GM23338 (cell line): ENCODE data around the gene MKRN2. TPM values are rescaled to one million over a fixed set of nuclear protein-coding genes. Genes with fewer than 3 reads are reported as not detected.

Experiments used
- ATAC-seq: fragments of 200-7000 bp; cut with Tn5 transposase; 3 replicates; pipeline ENCODE4 v1.9.1; 2020
- DNase-seq: peaks from one replicate; pipeline ENCODE4 v3.0.0-alpha.2; 2015; ENCODE audit warnings: low spot score
- H2AFZ ChIP-seq: fragments of 200-600 bp; sonication (generic); 2 replicates; pipeline ENCODE4 v1.8.0; 2016; ENCODE audit warnings: antibody characterized with exemption, mild to moderate bottlenecking, moderate library complexity
- H3F3A ChIP-seq: fragments of 200-600 bp; sonication (generic); replicated peaks from 2 replicates; pipeline ENCODE4 v1.8.0; 2017; ENCODE audit warnings: antibody characterized with exemption, mixed run types, low read depth
- H3K27ac ChIP-seq: fragments of 200-600 bp; sonication (generic); 2 replicates; pipeline ENCODE4 v1.6.1; 2016; ENCODE audit warnings: low read depth
- H3K27me3 ChIP-seq: fragments of 200-600 bp; sonication (generic); 2 replicates; pipeline ENCODE4 v1.8.0; 2016; ENCODE audit warnings: mild to moderate bottlenecking, mixed run types, moderate library complexity; ENCODE audit not compliant: insufficient read depth
- H3K36me3 ChIP-seq: fragments of 200-600 bp; sonication (generic); 2 replicates; pipeline ENCODE4 v1.8.0; 2016; ENCODE audit warnings: mild to moderate bottlenecking; ENCODE audit not compliant: insufficient read depth
- H3K4me1 ChIP-seq: fragments of 200-600 bp; sonication (generic); 2 replicates; pipeline ENCODE4 v1.8.0; 2016; ENCODE audit warnings: mild to moderate bottlenecking, moderate library complexity; ENCODE audit not compliant: insufficient read depth
- H3K4me2 ChIP-seq: fragments of 200-600 bp; sonication (generic); 2 replicates; pipeline ENCODE4 v1.7.1; 2017; ENCODE audit warnings: mixed run types
- H3K4me3 ChIP-seq: fragments of 200-600 bp; sonication (generic); 2 replicates; pipeline ENCODE4 v1.6.1; 2016; ENCODE audit warnings: mixed run types
- H3K79me2 ChIP-seq: fragments of 200-600 bp; sonication (generic); replicated peaks from 2 replicates; pipeline ENCODE4 v1.8.0; 2017; ENCODE audit warnings: mild to moderate bottlenecking; ENCODE audit not compliant: insufficient read depth
- H3K9me2 ChIP-seq: fragments of 200-600 bp; sonication (generic); 2 replicates; pipeline ENCODE4 v1.8.0; 2017; ENCODE audit not compliant: insufficient read depth
- H4K20me1 ChIP-seq: fragments of 200-600 bp; sonication (generic); replicated peaks from 2 replicates; pipeline ENCODE4 v1.8.0; 2017; ENCODE audit warnings: mild to moderate bottlenecking; ENCODE audit not compliant: insufficient read depth
- H3K27ac Mint-ChIP-seq: 2 replicates; pipeline ENCODE4 v1.8.0; 2020; ENCODE audit warnings: inconsistent platforms, mild to moderate bottlenecking, moderate library complexity, mixed read lengths
- H3K27me3 Mint-ChIP-seq: 3 replicates; pipeline ENCODE4 v1.8.0; 2022; ENCODE audit warnings: low read depth, mild to moderate bottlenecking, moderate library complexity, mixed read lengths, inconsistent platforms; ENCODE audit not compliant: insufficient read depth, poor library complexity
- H3K36me3 Mint-ChIP-seq: 3 replicates; pipeline ENCODE4 v1.8.0; 2021; ENCODE audit warnings: low read depth, mild to moderate bottlenecking, inconsistent platforms, moderate library complexity, mixed read lengths
- H3K4me1 Mint-ChIP-seq: 3 replicates; pipeline ENCODE4 v1.8.0; 2020; ENCODE audit warnings: mild to moderate bottlenecking, inconsistent platforms, mixed read lengths
- H3K4me3 Mint-ChIP-seq: 3 replicates; pipeline ENCODE4 v1.8.0; 2021; ENCODE audit warnings: moderate library complexity, mild to moderate bottlenecking, inconsistent platforms, mixed read lengths
- H3K9me3 Mint-ChIP-seq: 3 replicates; pipeline ENCODE4 v1.8.0; 2020; ENCODE audit warnings: moderate library complexity, mild to moderate bottlenecking, inconsistent platforms, mixed read lengths
- CREB1 ChIP-seq: fragments of 250-450 bp; sonication (Bioruptor Pico); IDR thresholded peaks from 2 replicates; pipeline ENCODE4 v1.5.0; 2020; ENCODE audit warnings: low read depth, mild to moderate bottlenecking, moderate library complexity
- EZH2 ChIP-seq: fragments of 200-600 bp; sonication (generic); IDR thresholded peaks from one replicate; pipeline ENCODE4 v1.8.0; 2017; ENCODE audit warnings: antibody characterized with exemption, mild to moderate bottlenecking, low read depth; ENCODE audit not compliant: unreplicated experiment
- EZH2phosphoT487 ChIP-seq: fragments of 200-600 bp; sonication (generic); IDR thresholded peaks from one replicate; pipeline ENCODE4 v1.8.1; 2018; ENCODE audit warnings: antibody characterized with exemption; ENCODE audit not compliant: unreplicated experiment
- JUNB ChIP-seq: IDR thresholded peaks from one replicate; pipeline ENCODE4 v1.6.1; 2016; ENCODE audit warnings: antibody characterized with exemption; ENCODE audit not compliant: unreplicated experiment
- NANOG ChIP-seq: IDR thresholded peaks from 2 replicates; pipeline ENCODE4 v1.6.1; 2016; ENCODE audit warnings: antibody characterized with exemption, borderline replicate concordance
- POLR2AphosphoS5 ChIP-seq: IDR thresholded peaks from 2 replicates; pipeline ENCODE4 v1.6.1; 2016; ENCODE audit warnings: antibody characterized with exemption, low read depth
- STAT1 ChIP-seq: IDR thresholded peaks from one replicate; pipeline ENCODE4 v1.6.1; 2016; ENCODE audit warnings: antibody characterized with exemption; ENCODE audit not compliant: unreplicated experiment
- ZNF114 ChIP-seq: fragments of 250-450 bp; sonication (Bioruptor Pico); IDR thresholded peaks from 2 replicates; pipeline ENCODE4 v1.5.0; 2020; ENCODE audit warnings: mild to moderate bottlenecking, moderate library complexity
- ZNF331 ChIP-seq: fragments of 250-450 bp; sonication (Bioruptor Pico); IDR thresholded peaks from 2 replicates; pipeline ENCODE4 v1.5.0; 2020; ENCODE audit warnings: low read depth, mild to moderate bottlenecking, moderate library complexity
- polyA plus RNA-seq: library from polyadenylated mRNA; unstranded; fragments of >200 nt; fragmentation: Nextera tagmentation; extraction: Ambion mirVana; gene quantifications from 2 replicates; pipeline ENCODE4 v1.2.1, GENCODE V29; 2016
- total RNA-seq: library from RNA; depleted of rRNA; stranded (reverse); fragments of >200 nt; shearing (Covaris generic); gene quantifications from 2 replicates; pipeline ENCODE4 v1.2.3, GENCODE V29; 2014
- TF ChIP-seq, protein P1 (sequence below), 2 experiments: fragments of 200-600 bp in 1 of 2; sonication (generic) in 1 of 2; conservative IDR thresholded peaks; 2 replicates each; pipeline versions ENCODE4 v1.5.1 to v1.6.1; 2016 to 2017; ENCODE audit warnings: antibody characterized with exemption in 2 of 2, low read depth in 2 of 2, mild to moderate bottlenecking in 2 of 2, moderate library complexity in 1 of 2
- TF ChIP-seq, protein P2 (sequence below): IDR thresholded peaks from 2 replicates; pipeline ENCODE4 v1.6.1; 2016; ENCODE audit warnings: antibody characterized with exemption
- TF ChIP-seq, protein P3 (sequence below): fragments of 250-450 bp; sonication (Bioruptor Pico); IDR thresholded peaks from 2 replicates; pipeline ENCODE4 v1.5.0; 2020; ENCODE audit warnings: mild to moderate bottlenecking, moderate library complexity
- TF ChIP-seq, protein P4 (sequence below): IDR thresholded peaks from one replicate; pipeline ENCODE4 v1.6.1; 2018; ENCODE audit warnings: antibody characterized with exemption; ENCODE audit not compliant: unreplicated experiment

Gene MKRN2
- total and polyA plus RNA-seq, 2 experiments from 2014 or later: 11.4 to 24.6 TPM

DNA sequence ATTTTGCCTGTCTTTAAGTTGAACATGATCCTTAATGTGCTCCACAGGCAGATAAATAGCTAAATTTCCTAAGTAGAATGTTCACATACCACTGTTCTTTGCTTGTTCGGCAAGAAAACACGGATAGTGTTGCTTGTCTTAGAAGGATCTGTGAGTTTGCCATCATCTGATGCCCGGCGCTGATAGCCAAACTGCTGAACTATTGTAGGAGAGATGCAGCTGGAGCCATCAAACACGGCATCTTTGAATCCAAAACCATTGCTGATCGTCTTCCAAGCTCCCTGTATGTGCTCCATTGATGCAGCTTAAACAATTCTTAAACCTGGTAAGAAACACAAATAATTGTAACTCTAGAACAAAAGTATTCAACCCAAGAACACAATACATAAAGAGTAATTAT lies 61.5 kb downstream of the MKRN2 start:
- TF ChIP-seq, protein P1, sequence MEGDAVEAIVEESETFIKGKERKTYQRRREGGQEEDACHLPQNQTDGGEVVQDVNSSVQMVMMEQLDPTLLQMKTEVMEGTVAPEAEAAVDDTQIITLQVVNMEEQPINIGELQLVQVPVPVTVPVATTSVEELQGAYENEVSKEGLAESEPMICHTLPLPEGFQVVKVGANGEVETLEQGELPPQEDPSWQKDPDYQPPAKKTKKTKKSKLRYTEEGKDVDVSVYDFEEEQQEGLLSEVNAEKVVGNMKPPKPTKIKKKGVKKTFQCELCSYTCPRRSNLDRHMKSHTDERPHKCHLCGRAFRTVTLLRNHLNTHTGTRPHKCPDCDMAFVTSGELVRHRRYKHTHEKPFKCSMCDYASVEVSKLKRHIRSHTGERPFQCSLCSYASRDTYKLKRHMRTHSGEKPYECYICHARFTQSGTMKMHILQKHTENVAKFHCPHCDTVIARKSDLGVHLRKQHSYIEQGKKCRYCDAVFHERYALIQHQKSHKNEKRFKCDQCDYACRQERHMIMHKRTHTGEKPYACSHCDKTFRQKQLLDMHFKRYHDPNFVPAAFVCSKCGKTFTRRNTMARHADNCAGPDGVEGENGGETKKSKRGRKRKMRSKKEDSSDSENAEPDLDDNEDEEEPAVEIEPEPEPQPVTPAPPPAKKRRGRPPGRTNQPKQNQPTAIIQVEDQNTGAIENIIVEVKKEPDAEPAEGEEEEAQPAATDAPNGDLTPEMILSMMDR (conservative IDR thresholded peaks at IDR 0.05; ENCODE audit: low read depth in 2 of 2): no peak
- TF ChIP-seq EZH2phosphoT487: no peak
- TF ChIP-seq, protein P2, sequence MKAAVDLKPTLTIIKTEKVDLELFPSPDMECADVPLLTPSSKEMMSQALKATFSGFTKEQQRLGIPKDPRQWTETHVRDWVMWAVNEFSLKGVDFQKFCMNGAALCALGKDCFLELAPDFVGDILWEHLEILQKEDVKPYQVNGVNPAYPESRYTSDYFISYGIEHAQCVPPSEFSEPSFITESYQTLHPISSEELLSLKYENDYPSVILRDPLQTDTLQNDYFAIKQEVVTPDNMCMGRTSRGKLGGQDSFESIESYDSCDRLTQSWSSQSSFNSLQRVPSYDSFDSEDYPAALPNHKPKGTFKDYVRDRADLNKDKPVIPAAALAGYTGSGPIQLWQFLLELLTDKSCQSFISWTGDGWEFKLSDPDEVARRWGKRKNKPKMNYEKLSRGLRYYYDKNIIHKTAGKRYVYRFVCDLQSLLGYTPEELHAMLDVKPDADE: no peak
- TF ChIP-seq, protein P3, sequence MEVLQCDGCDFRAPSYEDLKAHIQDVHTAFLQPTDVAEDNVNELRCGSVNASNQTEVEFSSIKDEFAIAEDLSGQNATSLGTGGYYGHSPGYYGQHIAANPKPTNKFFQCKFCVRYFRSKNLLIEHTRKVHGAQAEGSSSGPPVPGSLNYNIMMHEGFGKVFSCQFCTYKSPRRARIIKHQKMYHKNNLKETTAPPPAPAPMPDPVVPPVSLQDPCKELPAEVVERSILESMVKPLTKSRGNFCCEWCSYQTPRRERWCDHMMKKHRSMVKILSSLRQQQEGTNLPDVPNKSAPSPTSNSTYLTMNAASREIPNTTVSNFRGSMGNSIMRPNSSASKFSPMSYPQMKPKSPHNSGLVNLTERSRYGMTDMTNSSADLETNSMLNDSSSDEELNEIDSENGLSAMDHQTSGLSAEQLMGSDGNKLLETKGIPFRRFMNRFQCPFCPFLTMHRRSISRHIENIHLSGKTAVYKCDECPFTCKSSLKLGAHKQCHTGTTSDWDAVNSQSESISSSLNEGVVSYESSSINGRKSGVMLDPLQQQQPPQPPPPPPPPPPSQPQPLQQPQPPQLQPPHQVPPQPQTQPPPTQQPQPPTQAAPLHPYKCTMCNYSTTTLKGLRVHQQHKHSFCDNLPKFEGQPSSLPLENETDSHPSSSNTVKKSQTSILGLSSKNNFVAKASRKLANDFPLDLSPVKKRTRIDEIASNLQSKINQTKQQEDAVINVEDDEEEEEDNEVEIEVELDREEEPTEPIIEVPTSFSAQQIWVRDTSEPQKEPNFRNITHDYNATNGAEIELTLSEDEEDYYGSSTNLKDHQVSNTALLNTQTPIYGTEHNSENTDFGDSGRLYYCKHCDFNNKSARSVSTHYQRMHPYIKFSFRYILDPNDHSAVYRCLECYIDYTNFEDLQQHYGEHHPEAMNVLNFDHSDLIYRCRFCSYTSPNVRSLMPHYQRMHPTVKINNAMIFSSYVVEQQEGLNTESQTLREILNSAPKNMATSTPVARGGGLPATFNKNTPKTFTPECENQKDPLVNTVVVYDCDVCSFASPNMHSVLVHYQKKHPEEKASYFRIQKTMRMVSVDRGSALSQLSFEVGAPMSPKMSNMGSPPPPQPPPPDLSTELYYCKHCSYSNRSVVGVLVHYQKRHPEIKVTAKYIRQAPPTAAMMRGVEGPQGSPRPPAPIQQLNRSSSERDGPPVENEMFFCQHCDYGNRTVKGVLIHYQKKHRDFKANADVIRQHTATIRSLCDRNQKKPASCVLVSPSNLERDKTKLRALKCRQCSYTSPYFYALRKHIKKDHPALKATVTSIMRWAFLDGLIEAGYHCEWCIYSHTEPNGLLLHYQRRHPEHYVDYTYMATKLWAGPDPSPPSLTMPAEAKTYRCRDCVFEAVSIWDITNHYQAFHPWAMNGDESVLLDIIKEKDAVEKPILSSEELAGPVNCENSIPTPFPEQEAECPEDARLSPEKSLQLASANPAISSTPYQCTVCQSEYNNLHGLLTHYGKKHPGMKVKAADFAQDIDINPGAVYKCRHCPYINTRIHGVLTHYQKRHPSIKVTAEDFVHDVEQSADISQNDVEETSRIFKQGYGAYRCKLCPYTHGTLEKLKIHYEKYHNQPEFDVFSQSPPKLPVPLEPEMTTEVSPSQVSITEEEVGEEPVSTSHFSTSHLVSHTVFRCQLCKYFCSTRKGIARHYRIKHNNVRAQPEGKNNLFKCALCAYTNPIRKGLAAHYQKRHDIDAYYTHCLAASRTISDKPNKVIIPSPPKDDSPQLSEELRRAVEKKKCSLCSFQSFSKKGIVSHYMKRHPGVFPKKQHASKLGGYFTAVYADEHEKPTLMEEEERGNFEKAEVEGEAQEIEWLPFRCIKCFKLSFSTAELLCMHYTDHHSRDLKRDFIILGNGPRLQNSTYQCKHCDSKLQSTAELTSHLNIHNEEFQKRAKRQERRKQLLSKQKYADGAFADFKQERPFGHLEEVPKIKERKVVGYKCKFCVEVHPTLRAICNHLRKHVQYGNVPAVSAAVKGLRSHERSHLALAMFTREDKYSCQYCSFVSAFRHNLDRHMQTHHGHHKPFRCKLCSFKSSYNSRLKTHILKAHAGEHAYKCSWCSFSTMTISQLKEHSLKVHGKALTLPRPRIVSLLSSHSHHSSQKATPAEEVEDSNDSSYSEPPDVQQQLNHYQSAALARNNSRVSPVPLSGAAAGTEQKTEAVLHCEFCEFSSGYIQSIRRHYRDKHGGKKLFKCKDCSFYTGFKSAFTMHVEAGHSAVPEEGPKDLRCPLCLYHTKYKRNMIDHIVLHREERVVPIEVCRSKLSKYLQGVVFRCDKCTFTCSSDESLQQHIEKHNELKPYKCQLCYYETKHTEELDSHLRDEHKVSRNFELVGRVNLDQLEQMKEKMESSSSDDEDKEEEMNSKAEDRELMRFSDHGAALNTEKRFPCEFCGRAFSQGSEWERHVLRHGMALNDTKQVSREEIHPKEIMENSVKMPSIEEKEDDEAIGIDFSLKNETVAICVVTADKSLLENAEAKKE (CRISPR knock-in tag): no peak
- TF ChIP-seq ZNF331 (CRISPR knock-in tag): no peak
- TF ChIP-seq CREB1 (CRISPR knock-in tag): no peak
- no peak for TF ChIP-seq JUNB
- TF ChIP-seq EZH2: no peak
- TF ChIP-seq POLR2AphosphoS5: no peak
- TF ChIP-seq, protein P4, sequence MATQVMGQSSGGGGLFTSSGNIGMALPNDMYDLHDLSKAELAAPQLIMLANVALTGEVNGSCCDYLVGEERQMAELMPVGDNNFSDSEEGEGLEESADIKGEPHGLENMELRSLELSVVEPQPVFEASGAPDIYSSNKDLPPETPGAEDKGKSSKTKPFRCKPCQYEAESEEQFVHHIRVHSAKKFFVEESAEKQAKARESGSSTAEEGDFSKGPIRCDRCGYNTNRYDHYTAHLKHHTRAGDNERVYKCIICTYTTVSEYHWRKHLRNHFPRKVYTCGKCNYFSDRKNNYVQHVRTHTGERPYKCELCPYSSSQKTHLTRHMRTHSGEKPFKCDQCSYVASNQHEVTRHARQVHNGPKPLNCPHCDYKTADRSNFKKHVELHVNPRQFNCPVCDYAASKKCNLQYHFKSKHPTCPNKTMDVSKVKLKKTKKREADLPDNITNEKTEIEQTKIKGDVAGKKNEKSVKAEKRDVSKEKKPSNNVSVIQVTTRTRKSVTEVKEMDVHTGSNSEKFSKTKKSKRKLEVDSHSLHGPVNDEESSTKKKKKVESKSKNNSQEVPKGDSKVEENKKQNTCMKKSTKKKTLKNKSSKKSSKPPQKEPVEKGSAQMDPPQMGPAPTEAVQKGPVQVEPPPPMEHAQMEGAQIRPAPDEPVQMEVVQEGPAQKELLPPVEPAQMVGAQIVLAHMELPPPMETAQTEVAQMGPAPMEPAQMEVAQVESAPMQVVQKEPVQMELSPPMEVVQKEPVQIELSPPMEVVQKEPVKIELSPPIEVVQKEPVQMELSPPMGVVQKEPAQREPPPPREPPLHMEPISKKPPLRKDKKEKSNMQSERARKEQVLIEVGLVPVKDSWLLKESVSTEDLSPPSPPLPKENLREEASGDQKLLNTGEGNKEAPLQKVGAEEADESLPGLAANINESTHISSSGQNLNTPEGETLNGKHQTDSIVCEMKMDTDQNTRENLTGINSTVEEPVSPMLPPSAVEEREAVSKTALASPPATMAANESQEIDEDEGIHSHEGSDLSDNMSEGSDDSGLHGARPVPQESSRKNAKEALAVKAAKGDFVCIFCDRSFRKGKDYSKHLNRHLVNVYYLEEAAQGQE: no peak
- no peak for TF ChIP-seq NANOG
- no peak for TF ChIP-seq ZNF114 (CRISPR knock-in tag)
- TF ChIP-seq STAT1: no peak
- Mint-ChIP-seq H3K4me1 (peaks cover 9% of the 10 kb centered on the region; the same call in 2 of the 3 replicates), H3K36me3 (peaks cover 19% of the 10 kb centered on the region), H3K4me3 (no peak overlapping the region), H3K27ac (no peak overlapping the region), H3K9me3 (no peaks in the 10 kb centered on the region), H3K27me3 (no peaks in the 10 kb centered on the region)
- Histone ChIP-seq H3K4me3 (no peak overlapping the region), H3K4me2 (no peak overlapping the region), H4K20me1 (peaks cover 52% of the 10 kb centered on the region), H2AFZ (no peak overlapping the region), H3F3A (0 out of 2 replicates have a peak, but pooled peaks cover 2% of the 10 kb centered on the region), H3K4me1 (peaks cover 11% of the 10 kb centered on the region), H3K36me3 (peaks cover 15% of the 10 kb centered on the region; the same call in 1 of the 2 replicates), H3K27ac (no peak overlapping the region), H3K79me2 (peaks cover 96% of the 10 kb centered on the region), H3K9me2 (no peaks in the 10 kb centered on the region), H3K27me3 (no peaks in the 10 kb centered on the region)
- DNase-seq (no peak), ATAC-seq (no peak)
